ENCODE data around the gene CTDSPL.

- TF ChIP-seq EZH2phosphoT487 (IDR thresholded peaks at IDR 0.05; ENCODE audit: low read length), result no peak
- TF ChIP-seq CTCF (IDR thresholded peaks at IDR 0.05; ENCODE audit: low read length), result no peak
- TF ChIP-seq EZH2 (optimal IDR thresholded peaks at IDR 0.05; ENCODE audit: low read depth, low read length), result no peak
Observed at GRCh38 chr3:37920156-37920699, 58.5 kb downstream of the CTDSPL start.
